Gastroesophageal sphincter (tissue), 3 donors: ENCODE results near the gene LRRC3.

Experiments used
- EP300 ChIP-seq: sonication (generic); formaldehyde crosslinking; IDR thresholded peaks from one replicate; pipeline ENCODE4 v1.6.1; 2017; ENCODE audit warnings: antibody characterized with exemption, mild to moderate bottlenecking
- POLR2A ChIP-seq, 2 donors: fragments of 450-650 bp; IDR thresholded peaks; one replicate each; pipeline ENCODE4 v1.6.1; 2017; ENCODE audit warnings: antibody characterized with exemption in 2 of 2, mild to moderate bottlenecking in 2 of 2, moderate library complexity in 1 of 2
- TF ChIP-seq, protein P1 (sequence below), 4 experiments: fragments of 200-600 bp in 2 of 4; fragments of 450-650 bp in 2 of 4; sonication (generic) in 1 of 4; IDR thresholded peaks; one replicate each; pipeline ENCODE4 v1.5.1; 2017 to 2019; ENCODE audit warnings: antibody characterized with exemption in 4 of 4, mild to moderate bottlenecking in 2 of 4, moderate library complexity in 2 of 4

- TF ChIP-seq, protein P1, sequence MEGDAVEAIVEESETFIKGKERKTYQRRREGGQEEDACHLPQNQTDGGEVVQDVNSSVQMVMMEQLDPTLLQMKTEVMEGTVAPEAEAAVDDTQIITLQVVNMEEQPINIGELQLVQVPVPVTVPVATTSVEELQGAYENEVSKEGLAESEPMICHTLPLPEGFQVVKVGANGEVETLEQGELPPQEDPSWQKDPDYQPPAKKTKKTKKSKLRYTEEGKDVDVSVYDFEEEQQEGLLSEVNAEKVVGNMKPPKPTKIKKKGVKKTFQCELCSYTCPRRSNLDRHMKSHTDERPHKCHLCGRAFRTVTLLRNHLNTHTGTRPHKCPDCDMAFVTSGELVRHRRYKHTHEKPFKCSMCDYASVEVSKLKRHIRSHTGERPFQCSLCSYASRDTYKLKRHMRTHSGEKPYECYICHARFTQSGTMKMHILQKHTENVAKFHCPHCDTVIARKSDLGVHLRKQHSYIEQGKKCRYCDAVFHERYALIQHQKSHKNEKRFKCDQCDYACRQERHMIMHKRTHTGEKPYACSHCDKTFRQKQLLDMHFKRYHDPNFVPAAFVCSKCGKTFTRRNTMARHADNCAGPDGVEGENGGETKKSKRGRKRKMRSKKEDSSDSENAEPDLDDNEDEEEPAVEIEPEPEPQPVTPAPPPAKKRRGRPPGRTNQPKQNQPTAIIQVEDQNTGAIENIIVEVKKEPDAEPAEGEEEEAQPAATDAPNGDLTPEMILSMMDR (IDR thresholded peaks at IDR 0.05): no peak
- TF ChIP-seq POLR2A (IDR thresholded peaks at IDR 0.05) (no peak), EP300 (no peak)
These were observed 47.1 kb upstream of the LRRC3 start for GRCh38 chr21:44408226-44408625.
